NT2/D1 (cell line): ENCODE data around the gene PDGFC.

Source experiments
- DNase-seq: peaks from one replicate; pipeline ENCODE4 v3.0.0-alpha.2; 2011; ENCODE audit warnings: low read depth, low spot score
- H3K27me3 ChIP-seq: 2 replicates; pipeline ENCODE4 v1.6.0; 2011; ENCODE audit warnings: mild to moderate bottlenecking; ENCODE audit not compliant: insufficient read length, insufficient read depth
- H3K36me3 ChIP-seq: 2 replicates; pipeline ENCODE4 v1.6.1; 2011; ENCODE audit warnings: mild to moderate bottlenecking, low read length, mixed read lengths; ENCODE audit not compliant: insufficient read depth, insufficient read length
- H3K4me1 ChIP-seq: 2 replicates; pipeline ENCODE4 v1.5.1; 2011; ENCODE audit not compliant: insufficient read depth, insufficient read length
- H3K4me3 ChIP-seq: 2 replicates; pipeline ENCODE4 v1.5.1; 2011; ENCODE audit warnings: low read depth; ENCODE audit not compliant: insufficient read length
- H3K9ac ChIP-seq: 2 replicates; pipeline ENCODE4 v1.6.0; 2011; ENCODE audit warnings: low read depth; ENCODE audit not compliant: insufficient read length
- H3K9me3 ChIP-seq: 2 replicates; pipeline ENCODE4 v1.5.1; 2011; ENCODE audit warnings: mild to moderate bottlenecking, low read length; ENCODE audit not compliant: insufficient read depth
- SUZ12 ChIP-seq: IDR thresholded peaks from 2 replicates; pipeline ENCODE4 v1.6.1; 2011; ENCODE audit not compliant: insufficient read length, insufficient read depth; ENCODE audit errors: extremely low read depth
- YY1 ChIP-seq: IDR thresholded peaks from 2 replicates; pipeline ENCODE4 v1.6.1; 2011; ENCODE audit not compliant: insufficient read length, insufficient read depth
- ZNF274 ChIP-seq: IDR thresholded peaks from 2 replicates; pipeline ENCODE4 v1.6.1; 2011; ENCODE audit warnings: mild to moderate bottlenecking, low read depth, low read length

Gene PDGFC

GRCh38 chr4:156779042-156779441 is 192.6 kb downstream of the PDGFC start:
- DNase-seq: no peak
- Histone ChIP-seq H3K27me3 (no peaks in the 10 kb centered on the region), H3K9ac (no peak overlapping the region), H3K36me3 (no peaks in the 10 kb centered on the region), H3K4me3 (no peak overlapping the region), H3K4me1 (no peaks in the 10 kb centered on the region), H3K9me3 (no peaks in the 10 kb centered on the region)
- TF ChIP-seq YY1: no peak
- TF ChIP-seq ZNF274: no peak
- no peak for TF ChIP-seq SUZ12

GRCh38 chr4:156778606-156779005 is 193.0 kb downstream of the PDGFC start:
- Histone ChIP-seq H3K36me3 (no peaks in the 10 kb centered on the region), H3K9ac (no peak overlapping the region), H3K4me1 (no peaks in the 10 kb centered on the region), H3K9me3 (no peaks in the 10 kb centered on the region), H3K27me3 (no peaks in the 10 kb centered on the region), H3K4me3 (no peak overlapping the region)
- TF ChIP-seq YY1 (no peak), ZNF274 (no peak), SUZ12 (no peak)
- no peak for DNase-seq

GRCh38 chr4:156778093-156778492 is 193.5 kb downstream of the PDGFC start:
- TF ChIP-seq SUZ12 (no peak), YY1 (no peak), ZNF274 (no peak)
- H3K27me3 ChIP-seq: no peaks in the 10 kb centered on the region
- H3K4me1 ChIP-seq: no peaks in the 10 kb centered on the region
- no peaks in the 10 kb centered on the region for H3K9me3 ChIP-seq
- no peak overlapping the region for H3K4me3 ChIP-seq
- no peak overlapping the region for H3K9ac ChIP-seq
- H3K36me3 ChIP-seq: no peaks in the 10 kb centered on the region
- no peak for DNase-seq

- Histone ChIP-seq H3K9ac (no peak overlapping the region), H3K36me3 (no peaks in the 10 kb centered on the region), H3K4me3 (no peak overlapping the region), H3K4me1 (no peaks in the 10 kb centered on the region), H3K9me3 (no peaks in the 10 kb centered on the region), H3K27me3 (no peaks in the 10 kb centered on the region)
- no peak for DNase-seq
- no peak for TF ChIP-seq SUZ12
- TF ChIP-seq ZNF274: no peak
- TF ChIP-seq YY1: no peak
Observed at GRCh38 chr4:156775813-156776212, 195.8 kb downstream of the PDGFC start.

- Histone ChIP-seq H3K36me3 (no peaks in the 10 kb centered on the region), H3K27me3 (no peaks in the 10 kb centered on the region), H3K9ac (no peak overlapping the region), H3K9me3 (no peaks in the 10 kb centered on the region), H3K4me1 (no peaks in the 10 kb centered on the region), H3K4me3 (no peak overlapping the region)
- no peak for DNase-seq
- TF ChIP-seq YY1 (no peak), SUZ12 (no peak), ZNF274 (no peak)
Observed at GRCh38 chr4:156774422-156774821, 197.2 kb downstream of the PDGFC start.

- no peaks in the 10 kb centered on the region for H3K9me3 ChIP-seq
- no peak for DNase-seq
- H3K27me3 ChIP-seq: no peaks in the 10 kb centered on the region
- no peak overlapping the region for H3K4me3 ChIP-seq
- no peaks in the 10 kb centered on the region for H3K4me1 ChIP-seq
- TF ChIP-seq YY1 (no peak), SUZ12 (no peak), ZNF274 (no peak)
- H3K9ac ChIP-seq: no peak overlapping the region
- H3K36me3 ChIP-seq: no peaks in the 10 kb centered on the region
Observed at GRCh38 chr4:156773648-156774357, 197.8 kb downstream of the PDGFC start.

- Histone ChIP-seq H3K27me3 (no peaks in the 10 kb centered on the region), H3K4me3 (no peak overlapping the region), H3K36me3 (no peaks in the 10 kb centered on the region), H3K4me1 (no peaks in the 10 kb centered on the region), H3K9me3 (no peaks in the 10 kb centered on the region), H3K9ac (no peak overlapping the region)
- TF ChIP-seq YY1 (no peak), ZNF274 (no peak)
- DNase-seq: no peak
Observed at GRCh38 chr4:156771171-156771837, 200.3 kb downstream of the PDGFC start.
